Measurements from ENCODE around the gene KPNA6. TPM values are rescaled to one million over a fixed set of nuclear protein-coding genes. Genes with fewer than 3 reads are reported as not detected.

KPNA6 gene
- total and polyA plus RNA-seq, 10 of the 15 experiments (the other 5 are each of a cell fraction or from before 2014, with no cell fraction given), result 11.1 to 55.6 (median 25.9) TPM

GRCh38 chr1:32200226-32201010 lies 92.6 kb downstream of the KPNA6 start, which contains the start of gene CCDC28B (continued):
- 0 out of 2 replicates have a peak, but pooled peaks have one; percentile 36 for TF ChIP-seq MLLT1 (IDR thresholded peaks at IDR 0.05)
- peak; percentile 65 for TF ChIP-seq SPI1 (IDR thresholded peaks at IDR 0.05; ENCODE audit: borderline replicate concordance, insufficient read depth, low read depth, low read length)
- TF ChIP-seq CHD4 (IDR thresholded peaks at IDR 0.05), result no peak
- no peak for TF ChIP-seq RAD21 (IDR thresholded peaks at IDR 0.05; ENCODE audit: insufficient read depth, low read depth, low read length)
- TF ChIP-seq MAX (IDR thresholded peaks at IDR 0.05; ENCODE audit: low read depth, low read length), result peak; percentile 70; the same call in 1 of the 2 replicates
- peak; percentile 70 for TF ChIP-seq YY1 (IDR thresholded peaks at IDR 0.05; ENCODE audit: low read depth, low read length)
- TF ChIP-seq, protein P1, sequence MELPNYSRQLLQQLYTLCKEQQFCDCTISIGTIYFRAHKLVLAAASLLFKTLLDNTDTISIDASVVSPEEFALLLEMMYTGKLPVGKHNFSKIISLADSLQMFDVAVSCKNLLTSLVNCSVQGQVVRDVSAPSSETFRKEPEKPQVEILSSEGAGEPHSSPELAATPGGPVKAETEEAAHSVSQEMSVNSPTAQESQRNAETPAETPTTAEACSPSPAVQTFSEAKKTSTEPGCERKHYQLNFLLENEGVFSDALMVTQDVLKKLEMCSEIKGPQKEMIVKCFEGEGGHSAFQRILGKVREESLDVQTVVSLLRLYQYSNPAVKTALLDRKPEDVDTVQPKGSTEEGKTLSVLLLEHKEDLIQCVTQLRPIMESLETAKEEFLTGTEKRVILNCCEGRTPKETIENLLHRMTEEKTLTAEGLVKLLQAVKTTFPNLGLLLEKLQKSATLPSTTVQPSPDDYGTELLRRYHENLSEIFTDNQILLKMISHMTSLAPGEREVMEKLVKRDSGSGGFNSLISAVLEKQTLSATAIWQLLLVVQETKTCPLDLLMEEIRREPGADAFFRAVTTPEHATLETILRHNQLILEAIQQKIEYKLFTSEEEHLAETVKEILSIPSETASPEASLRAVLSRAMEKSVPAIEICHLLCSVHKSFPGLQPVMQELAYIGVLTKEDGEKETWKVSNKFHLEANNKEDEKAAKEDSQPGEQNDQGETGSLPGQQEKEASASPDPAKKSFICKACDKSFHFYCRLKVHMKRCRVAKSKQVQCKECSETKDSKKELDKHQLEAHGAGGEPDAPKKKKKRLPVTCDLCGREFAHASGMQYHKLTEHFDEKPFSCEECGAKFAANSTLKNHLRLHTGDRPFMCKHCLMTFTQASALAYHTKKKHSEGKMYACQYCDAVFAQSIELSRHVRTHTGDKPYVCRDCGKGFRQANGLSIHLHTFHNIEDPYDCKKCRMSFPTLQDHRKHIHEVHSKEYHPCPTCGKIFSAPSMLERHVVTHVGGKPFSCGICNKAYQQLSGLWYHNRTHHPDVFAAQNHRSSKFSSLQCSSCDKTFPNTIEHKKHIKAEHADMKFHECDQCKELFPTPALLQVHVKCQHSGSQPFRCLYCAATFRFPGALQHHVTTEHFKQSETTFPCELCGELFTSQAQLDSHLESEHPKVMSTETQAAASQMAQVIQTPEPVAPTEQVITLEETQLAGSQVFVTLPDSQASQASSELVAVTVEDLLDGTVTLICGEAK (IDR thresholded peaks at IDR 0.05; ENCODE audit: borderline replicate concordance), result no peak
- TF ChIP-seq SIN3A (IDR thresholded peaks at IDR 0.05; ENCODE audit: low read depth, low read length), result peak; percentile 49; the same call in 1 of the 2 replicates
- no peak for TF ChIP-seq RAD51 (IDR thresholded peaks at IDR 0.05)
- no peak for TF ChIP-seq FOS (IDR thresholded peaks at IDR 0.05; ENCODE audit: borderline replicate concordance, extremely low read depth, insufficient read length)
- TF ChIP-seq, protein P2, sequence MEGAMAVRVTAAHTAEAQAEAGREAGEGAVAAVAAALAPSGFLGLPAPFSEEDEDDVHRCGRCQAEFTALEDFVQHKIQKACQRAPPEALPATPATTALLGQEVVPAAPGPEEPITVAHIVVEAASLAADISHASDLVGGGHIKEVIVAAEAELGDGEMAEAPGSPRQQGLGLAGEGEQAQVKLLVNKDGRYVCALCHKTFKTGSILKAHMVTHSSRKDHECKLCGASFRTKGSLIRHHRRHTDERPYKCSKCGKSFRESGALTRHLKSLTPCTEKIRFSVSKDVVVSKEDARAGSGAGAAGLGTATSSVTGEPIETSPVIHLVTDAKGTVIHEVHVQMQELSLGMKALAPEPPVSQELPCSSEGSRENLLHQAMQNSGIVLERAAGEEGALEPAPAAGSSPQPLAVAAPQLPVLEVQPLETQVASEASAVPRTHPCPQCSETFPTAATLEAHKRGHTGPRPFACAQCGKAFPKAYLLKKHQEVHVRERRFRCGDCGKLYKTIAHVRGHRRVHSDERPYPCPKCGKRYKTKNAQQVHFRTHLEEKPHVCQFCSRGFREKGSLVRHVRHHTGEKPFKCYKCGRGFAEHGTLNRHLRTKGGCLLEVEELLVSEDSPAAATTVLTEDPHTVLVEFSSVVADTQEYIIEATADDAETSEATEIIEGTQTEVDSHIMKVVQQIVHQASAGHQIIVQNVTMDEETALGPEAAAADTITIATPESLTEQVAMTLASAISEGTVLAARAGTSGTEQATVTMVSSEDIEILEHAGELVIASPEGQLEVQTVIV (IDR thresholded peaks at IDR 0.05; ENCODE audit: borderline replicate concordance, partially characterized antibody), result no peak
- no peak for TF ChIP-seq RUNX3 (IDR thresholded peaks at IDR 0.05; ENCODE audit: low read length)
- TF ChIP-seq FOXK2 (IDR thresholded peaks at IDR 0.05), result no peak
- TF ChIP-seq PML (IDR thresholded peaks at IDR 0.05; ENCODE audit: low read length), result no peak
- TF ChIP-seq CREM (IDR thresholded peaks at IDR 0.05; ENCODE audit: low read depth), result peak; percentile 33; the same call in 1 of the 2 replicates
- peak; percentile 3; the same call in 1 of the 2 replicates for TF ChIP-seq CBFB (IDR thresholded peaks at IDR 0.05; ENCODE audit: low read depth)
- peak; percentile 31 to 88 for TF ChIP-seq EGR1 (IDR thresholded peaks at IDR 0.05; ENCODE audit: borderline replicate concordance in 1 of 2, low read depth in 2 of 2, low read length in 2 of 2)
- TF ChIP-seq MXI1 (IDR thresholded peaks at IDR 0.05; ENCODE audit: low read depth, low read length), result peak; percentile 84
- TF ChIP-seq POU2F2 (IDR thresholded peaks at IDR 0.05; ENCODE audit: borderline replicate concordance, low read depth, low read length), result peak; percentile 98; the same call in 2 of the 3 replicates
- TF ChIP-seq BHLHE40 (IDR thresholded peaks at IDR 0.05; ENCODE audit: borderline replicate concordance in 1 of 2, low read depth in 2 of 2, low read length in 1 of 2), result peak; percentile 22 to 32; a peak in 1 of 4 replicates
- no peak for TF ChIP-seq IKZF2 (IDR thresholded peaks at IDR 0.05)
- TF ChIP-seq MTA3 (IDR thresholded peaks at IDR 0.05; ENCODE audit: borderline replicate concordance, low read length), result no peak
